AG04449 (cell line): Measurements from ENCODE around the gene KIAA2012.

Experiments
- CTCF ChIA-PET: fragments of 350-600 bp; formaldehyde crosslinking; extraction: SDS; loops from one replicate; lab custom pipeline; 2021; ENCODE audit warnings: antibody characterized with exemption; lab: Yijun Ruan, JAX
- POLR2A ChIA-PET: fragments of 400-600, 350-600 bp; formaldehyde crosslinking; extraction: SDS; loops from one replicate; lab custom pipeline; 2020; ENCODE audit warnings: antibody characterized with exemption, inconsistent platforms; lab: Yijun Ruan, JAX
- DNase-seq: peaks from one replicate; pipeline ENCODE4 v3.0.0-alpha.2; 2010; ENCODE audit warnings: low read depth, low spot score
- H3K4me3 ChIP-seq: 2 replicates; pipeline ENCODE4 v1.5.1; 2011; ENCODE audit warnings: low read depth, mild to moderate bottlenecking, control low read depth, low read length
- CTCF ChIP-seq: IDR thresholded peaks from one replicate; pipeline ENCODE4 v1.5.1; 2011; ENCODE audit warnings: mild to moderate bottlenecking, moderate library complexity, low read length, control low read depth, inconsistent platforms; ENCODE audit not compliant: insufficient read depth; ENCODE audit errors: missing control alignments

KIAA2012 gene

GRCh38 chr2:202066875-202067274 lies 6.2 kb upstream of the KIAA2012 start:
- POLR2A ChIA-PET: no interaction called here
- no peak overlapping the region for H3K4me3 ChIP-seq
- CTCF ChIA-PET: interaction anchor here (0.6 to 3.2 kb wide), 3 partner anchors 9 to 321 kb away, joined by 3 to 13 read pairs (median 6); no protein-coding TSS in a partner anchor
- no peak for DNase-seq
- TF ChIP-seq CTCF: no peak

- DNase-seq: no peak
- CTCF ChIA-PET: interaction anchor here (1.7 to 3.2 kb wide), 2 partner anchors 9 to 10 kb away, joined by 6 to 13 read pairs; no protein-coding TSS in a partner anchor
- TF ChIP-seq CTCF: no peak
- H3K4me3 ChIP-seq: no peak overlapping the region
- POLR2A ChIA-PET: no interaction called here
Measured at GRCh38 chr2:202067589-202067988, 5.5 kb upstream of the KIAA2012 start.

GRCh38 chr2:202069170-202070067 lies 3.6 kb upstream of the KIAA2012 start:
- no peak overlapping the region for H3K4me3 ChIP-seq
- TF ChIP-seq CTCF: no peak
- CTCF ChIA-PET: interaction anchor here (1.2 kb wide), 1 partner anchor 34 kb away, joined by 3 read pairs; no protein-coding TSS in a partner anchor
- DNase-seq: no peak
- POLR2A ChIA-PET: no interaction called here

- TF ChIP-seq CTCF: no peak
- CTCF ChIA-PET: no interaction called here
- no peak for DNase-seq
- POLR2A ChIA-PET: no interaction called here
- H3K4me3 ChIP-seq: no peak overlapping the region
Measured at GRCh38 chr2:202071107-202071506, 1.9 kb upstream of the KIAA2012 start.

- no peak for DNase-seq
- TF ChIP-seq CTCF: peak; percentile 31
- POLR2A ChIA-PET: no interaction called here
- H3K4me3 ChIP-seq: no peak overlapping the region
- CTCF ChIA-PET: interaction anchor here (0.6 to 2.7 kb wide), 5 partner anchors 8 to 159 kb away, joined by 4 to 7 read pairs (median 7); no protein-coding TSS in a partner anchor
Measured at GRCh38 chr2:202072226-202072625, 829 bp upstream of the KIAA2012 start.

GRCh38 chr2:202074324-202074723 lies 1.3 kb downstream of the KIAA2012 start:
- no peak overlapping the region for H3K4me3 ChIP-seq
- no peak for TF ChIP-seq CTCF
- no peak for DNase-seq
- ChIA-PET POLR2A (no interaction called here), CTCF (interaction anchor here (0.7 to 2.7 kb wide), 3 partner anchors 10 to 385 kb away, joined by 3 to 12 read pairs (median 7); no protein-coding TSS in a partner anchor)
